ENCODE measurements around the gene CMPK1. TPM values are rescaled to one million over a fixed set of nuclear protein-coding genes. Genes with fewer than 3 reads are reported as not detected.
"Not testable (repeated sequence)": the region's sequence is repeated elsewhere in the genome, so short reads cannot be mapped to it uniquely, and the experiment has no call there.

The CMPK1 gene
- total and polyA plus RNA-seq, 4 donors: 65.5 to 96.2 (median 79.6) TPM

DNA sequence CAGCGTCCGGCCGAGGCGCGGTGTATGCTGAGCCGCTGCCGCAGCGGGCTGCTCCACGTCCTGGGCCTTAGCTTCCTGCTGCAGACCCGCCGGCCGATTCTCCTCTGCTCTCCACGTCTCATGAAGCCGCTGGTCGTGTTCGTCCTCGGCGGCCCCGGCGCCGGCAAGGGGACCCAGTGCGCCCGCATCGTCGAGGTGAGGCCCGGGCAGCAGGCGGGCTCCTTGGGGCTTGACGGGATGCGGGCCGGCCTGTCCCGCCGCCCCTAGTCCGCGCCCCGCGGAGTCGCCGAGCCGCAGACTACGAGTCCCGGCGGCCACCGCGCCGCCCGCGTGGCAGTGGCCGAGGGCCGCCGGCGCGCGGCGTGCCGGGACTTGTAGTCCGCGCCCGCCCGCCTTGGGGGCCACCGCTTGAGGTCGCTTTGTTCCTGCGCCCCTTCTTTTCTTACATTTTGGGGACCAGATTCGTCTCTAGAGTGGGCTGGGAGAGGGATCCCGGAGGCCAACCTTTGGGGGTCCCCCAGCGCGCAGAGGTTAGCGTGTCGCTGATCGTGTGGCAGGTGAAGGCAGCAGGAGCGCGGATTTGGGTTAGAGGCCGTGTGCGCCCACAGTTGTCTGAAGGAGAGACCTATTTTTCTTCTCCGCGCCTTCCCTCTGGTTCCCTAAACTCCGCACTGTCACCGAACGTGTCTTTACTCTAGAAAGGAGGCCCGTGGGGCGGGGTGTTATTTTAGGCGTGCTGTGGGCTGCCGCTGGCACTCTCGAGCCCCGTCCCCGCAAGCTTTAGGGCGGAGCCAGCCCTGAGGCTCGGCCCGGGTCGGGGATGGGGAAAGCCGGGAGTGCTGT is 553 bp downstream of the CMPK1 start:
- peak overlapping the region; percentile 96 for H3K4me3 ChIP-seq (ENCODE audit: low read depth, low read length)
- peaks cover 20% of the 10 kb centered on the region for H3K4me1 ChIP-seq (ENCODE audit: control insufficient read depth, insufficient read depth, low read length)
- no peaks in the 10 kb centered on the region for H3K9me3 ChIP-seq (ENCODE audit: control insufficient read depth, insufficient read depth, low read length)
- H3K36me3 ChIP-seq (ENCODE audit: control insufficient read depth, insufficient read depth, low read length): no peaks in the 10 kb centered on the region
- peak; percentile 75 to 96 (median 82) for DNase-seq (ENCODE audit: low read depth in 4 of 6, low spot score in 6 of 6)
- H3K27ac ChIP-seq (ENCODE audit: low read depth, low read length): peak overlapping the region; percentile 97
- WGBS (ENCODE audit: insufficient coverage): under 1% methylated on average over 84 of the region's 90 CpGs
- H3K27me3 ChIP-seq (ENCODE audit: control insufficient read depth, insufficient read depth, low read length): no peaks in the 10 kb centered on the region

DNA sequence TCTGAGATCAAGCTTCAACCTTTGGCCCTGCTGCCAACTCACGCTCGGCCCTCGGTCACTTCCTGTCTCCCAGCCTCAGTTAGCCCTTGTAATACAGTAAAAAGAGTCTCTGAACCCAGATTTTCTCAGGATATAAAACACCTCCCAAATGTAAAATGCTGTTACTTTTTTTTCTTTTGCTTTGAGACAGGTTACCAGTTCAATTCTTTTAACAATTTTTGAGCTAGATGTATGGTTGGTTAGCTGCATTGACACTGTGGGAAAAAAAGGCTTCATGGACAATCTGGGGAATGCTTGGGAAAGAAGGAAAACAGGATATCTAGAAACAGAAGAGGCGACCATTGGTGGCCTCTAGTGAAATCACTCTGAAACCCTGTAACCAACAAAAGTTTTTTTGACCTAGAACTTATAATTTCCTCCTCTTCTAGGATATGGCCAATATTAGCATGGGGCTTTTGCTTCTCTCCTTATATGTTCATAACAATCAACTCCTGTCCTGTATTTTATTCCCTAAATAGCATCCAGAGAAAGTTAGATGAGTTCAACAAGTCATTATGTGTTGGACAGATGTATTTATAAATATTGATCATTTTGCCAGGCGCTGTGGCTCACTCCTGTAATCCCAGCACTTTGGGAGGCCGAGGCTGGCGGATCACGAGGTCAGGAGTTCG is 1.3 kb downstream of the CMPK1 start:
- H3K4me3 ChIP-seq (ENCODE audit: low read depth, low read length): peak overlapping the region; percentile 96
- H3K36me3 ChIP-seq (ENCODE audit: control insufficient read depth, insufficient read depth, low read length): no peaks in the 10 kb centered on the region
- 89% methylated on average over 5 of the region's 9 CpGs for WGBS (ENCODE audit: insufficient coverage)
- H3K4me1 ChIP-seq (ENCODE audit: control insufficient read depth, insufficient read depth, low read length): peaks cover 20% of the 10 kb centered on the region
- H3K27me3 ChIP-seq (ENCODE audit: control insufficient read depth, insufficient read depth, low read length): no peaks in the 10 kb centered on the region
- H3K27ac ChIP-seq (ENCODE audit: low read depth, low read length): peak overlapping the region; percentile 97
- DNase-seq (ENCODE audit: low read depth in 4 of 6, low spot score in 6 of 6): no peak
- no peaks in the 10 kb centered on the region for H3K9me3 ChIP-seq (ENCODE audit: control insufficient read depth, insufficient read depth, low read length)

DNA sequence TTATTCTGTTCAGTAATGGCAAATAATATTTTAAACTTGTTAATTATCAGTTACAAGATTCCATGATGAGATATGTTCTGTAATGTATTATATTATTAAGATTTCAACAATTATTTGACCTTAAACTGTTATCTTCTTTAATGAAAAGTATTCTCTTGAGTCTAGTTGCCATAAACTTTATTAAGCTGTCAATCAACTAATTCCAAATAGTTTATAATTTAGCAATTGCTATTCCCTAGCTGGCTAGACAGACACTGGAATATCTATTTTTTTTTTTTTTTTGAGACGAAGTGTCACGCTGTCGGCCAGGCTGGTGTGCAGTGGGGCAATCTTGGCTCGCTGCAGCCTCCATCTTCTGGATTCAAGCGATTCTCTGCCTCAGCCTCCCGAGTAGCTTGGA is 3.8 kb downstream of the CMPK1 start:
- no peak for DNase-seq (ENCODE audit: low read depth in 4 of 6, low spot score in 6 of 6)
- WGBS (ENCODE audit: insufficient coverage): 86% methylated on average over 5 of the region's 6 CpGs
- H3K27ac ChIP-seq (ENCODE audit: low read depth, low read length): no peak overlapping the region
- no peaks in the 10 kb centered on the region for H3K9me3 ChIP-seq (ENCODE audit: control insufficient read depth, insufficient read depth, low read length)
- no peaks in the 10 kb centered on the region for H3K36me3 ChIP-seq (ENCODE audit: control insufficient read depth, insufficient read depth, low read length)
- no peak overlapping the region for H3K4me3 ChIP-seq (ENCODE audit: low read depth, low read length)
- peaks cover 20% of the 10 kb centered on the region for H3K4me1 ChIP-seq (ENCODE audit: control insufficient read depth, insufficient read depth, low read length)
- H3K27me3 ChIP-seq (ENCODE audit: control insufficient read depth, insufficient read depth, low read length): no peaks in the 10 kb centered on the region

DNA sequence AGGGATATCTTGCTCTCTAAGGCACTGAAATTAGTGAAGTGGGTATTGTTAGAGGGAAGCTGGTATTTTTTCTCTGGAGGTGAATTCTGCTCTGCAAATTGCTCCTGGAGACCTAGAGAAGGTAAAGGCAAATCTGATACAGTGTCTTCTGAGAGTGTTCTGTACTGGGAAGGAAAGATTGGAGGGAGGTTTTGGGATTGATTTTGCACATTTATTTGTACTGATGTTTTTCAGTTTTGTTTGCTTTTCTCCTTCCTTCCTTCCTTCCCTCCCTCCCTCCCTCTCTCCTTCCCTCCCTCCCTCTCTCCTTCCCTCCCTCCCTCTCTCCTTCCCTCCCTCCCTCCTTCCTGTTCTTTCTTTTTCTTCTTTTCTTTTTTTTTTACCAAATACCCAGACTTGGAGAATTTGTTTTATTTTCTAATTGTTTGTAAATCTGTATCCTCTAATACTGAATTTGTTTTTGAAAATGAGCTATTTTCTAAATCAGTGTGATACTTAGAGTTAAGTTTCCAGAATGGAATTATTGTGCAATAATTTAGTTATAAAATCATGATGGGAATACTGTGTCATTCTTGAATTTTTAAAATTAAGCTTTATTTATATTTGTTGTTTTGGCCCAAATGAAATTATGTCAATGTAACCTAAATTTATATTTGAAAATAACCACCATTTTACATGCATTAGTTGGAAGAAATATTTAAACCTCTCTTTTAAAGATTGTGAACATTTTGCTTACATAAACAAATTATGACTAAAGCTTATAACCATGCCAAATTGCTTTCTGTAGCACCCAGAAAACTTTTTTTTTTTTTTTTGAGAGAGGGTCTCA is 4.9 kb downstream of the CMPK1 start:
- H3K27ac ChIP-seq (ENCODE audit: low read depth, low read length): no peak overlapping the region

DNA sequence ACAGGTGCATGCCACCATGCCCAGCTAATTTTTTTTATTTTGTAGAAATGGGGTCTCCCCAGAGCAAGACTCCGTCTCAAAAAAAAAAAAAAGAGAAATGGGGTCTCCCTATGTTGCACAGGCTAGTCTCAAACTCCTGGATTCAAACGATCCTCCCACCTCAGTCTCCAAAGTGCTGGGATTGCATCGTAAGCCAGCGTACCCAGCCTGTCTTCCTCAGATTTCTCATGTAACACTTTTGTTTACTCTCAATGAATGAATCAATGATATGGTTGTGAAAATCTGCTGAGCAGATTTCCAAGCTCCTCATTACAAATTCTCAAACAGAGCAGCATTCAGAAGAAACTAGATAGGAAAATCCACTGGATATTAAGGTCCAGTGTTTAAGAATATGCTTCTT is 6.6 kb downstream of the CMPK1 start:
- Histone ChIP-seq H3K27ac (ENCODE audit: low read depth, low read length) (no peak overlapping the region), H3K4me1 (ENCODE audit: control insufficient read depth, insufficient read depth, low read length) (peaks cover 6% of the 10 kb centered on the region), H3K36me3 (ENCODE audit: control insufficient read depth, insufficient read depth, low read length) (peaks cover 3% of the 10 kb centered on the region), H3K9me3 (ENCODE audit: control insufficient read depth, insufficient read depth, low read length) (no peaks in the 10 kb centered on the region), H3K4me3 (ENCODE audit: low read depth, low read length) (no peak overlapping the region), H3K27me3 (ENCODE audit: control insufficient read depth, insufficient read depth, low read length) (no peaks in the 10 kb centered on the region)
- 80% methylated on average over 1 of the region's 4 CpGs for WGBS (ENCODE audit: insufficient coverage)
- DNase-seq (ENCODE audit: low read depth in 4 of 6, low spot score in 6 of 6): peak in 1 of 6 donors; percentile 3

More for the DNA sequence above, 4.9 kb downstream of the CMPK1 start:
- no peak for DNase-seq (ENCODE audit: low read depth in 4 of 6, low spot score in 6 of 6)
- H3K27me3 ChIP-seq (ENCODE audit: control insufficient read depth, insufficient read depth, low read length): no peaks in the 10 kb centered on the region
- H3K4me1 ChIP-seq (ENCODE audit: control insufficient read depth, insufficient read depth, low read length): peaks cover 8% of the 10 kb centered on the region
- H3K36me3 ChIP-seq (ENCODE audit: control insufficient read depth, insufficient read depth, low read length): no peaks in the 10 kb centered on the region
- H3K4me3 ChIP-seq (ENCODE audit: low read depth, low read length): no peak overlapping the region
- H3K9me3 ChIP-seq (ENCODE audit: control insufficient read depth, insufficient read depth, low read length): no peaks in the 10 kb centered on the region

DNA sequence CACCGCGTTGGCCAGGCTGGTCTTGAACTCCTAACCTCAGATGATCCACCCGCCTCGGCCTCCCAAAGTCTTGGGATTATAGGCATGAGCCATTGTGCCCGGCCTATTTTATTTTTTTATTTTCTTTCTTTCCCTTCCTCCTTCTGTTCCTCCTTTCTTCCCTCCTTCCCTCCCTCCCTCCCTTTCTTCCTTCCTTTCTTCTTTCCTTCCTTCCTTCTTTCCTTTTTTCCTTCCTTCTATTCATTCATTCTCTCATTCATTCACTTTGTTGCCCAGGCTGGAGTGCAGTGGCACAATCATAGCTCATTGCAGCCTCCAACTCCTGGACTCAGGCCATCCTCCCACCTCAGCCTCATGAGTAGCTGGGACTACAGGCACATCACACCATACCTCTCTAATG is 13.4 kb downstream of the CMPK1 start:
- WGBS (ENCODE audit: insufficient coverage): 94% methylated on average over 5 of the region's 5 CpGs
- not testable (repeated sequence) for DNase-seq (ENCODE audit: low read depth in 4 of 6, low spot score in 6 of 6); H3K9me3 ChIP-seq (ENCODE audit: control insufficient read depth, insufficient read depth, low read length)

DNA sequence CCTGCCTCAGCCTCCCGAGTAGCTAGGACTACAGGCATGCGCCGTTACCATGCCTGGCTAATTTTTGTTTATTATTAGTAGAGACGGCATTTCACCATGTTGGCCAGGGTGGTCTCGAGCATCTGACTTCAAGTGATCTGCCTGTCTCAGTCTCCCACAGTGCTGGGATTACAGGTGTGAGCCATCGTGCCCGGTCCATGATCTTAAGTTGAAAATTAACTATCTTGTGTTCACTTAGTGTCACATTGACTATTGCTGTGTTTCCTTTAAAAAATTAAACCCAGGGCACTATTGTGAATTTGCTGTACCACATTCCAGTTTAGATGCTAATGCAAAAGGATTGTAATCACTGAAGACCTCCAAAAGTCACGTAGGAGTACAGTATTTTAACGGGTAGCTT is 14.1 kb downstream of the CMPK1 start:
- Histone ChIP-seq H3K4me1 (ENCODE audit: control insufficient read depth, insufficient read depth, low read length) (no peaks in the 10 kb centered on the region), H3K4me3 (ENCODE audit: low read depth, low read length) (no peak overlapping the region), H3K9me3 (ENCODE audit: control insufficient read depth, insufficient read depth, low read length) (no peaks in the 10 kb centered on the region), H3K27me3 (ENCODE audit: control insufficient read depth, insufficient read depth, low read length) (no peaks in the 10 kb centered on the region), H3K36me3 (ENCODE audit: control insufficient read depth, insufficient read depth, low read length) (peaks cover 6% of the 10 kb centered on the region), H3K27ac (ENCODE audit: low read depth, low read length) (no peak overlapping the region)
- 100% methylated on average over 2 of the region's 9 CpGs for WGBS (ENCODE audit: insufficient coverage)
- no peak for DNase-seq (ENCODE audit: low read depth in 4 of 6, low spot score in 6 of 6)

More for the DNA sequence above, 13.4 kb downstream of the CMPK1 start:
- not testable (repeated sequence) for H3K4me1 ChIP-seq (ENCODE audit: control insufficient read depth, insufficient read depth, low read length); H3K36me3 ChIP-seq (ENCODE audit: control insufficient read depth, insufficient read depth, low read length); H3K4me3 ChIP-seq (ENCODE audit: low read depth, low read length); H3K27ac ChIP-seq (ENCODE audit: low read depth, low read length); H3K27me3 ChIP-seq (ENCODE audit: control insufficient read depth, insufficient read depth, low read length)

DNA sequence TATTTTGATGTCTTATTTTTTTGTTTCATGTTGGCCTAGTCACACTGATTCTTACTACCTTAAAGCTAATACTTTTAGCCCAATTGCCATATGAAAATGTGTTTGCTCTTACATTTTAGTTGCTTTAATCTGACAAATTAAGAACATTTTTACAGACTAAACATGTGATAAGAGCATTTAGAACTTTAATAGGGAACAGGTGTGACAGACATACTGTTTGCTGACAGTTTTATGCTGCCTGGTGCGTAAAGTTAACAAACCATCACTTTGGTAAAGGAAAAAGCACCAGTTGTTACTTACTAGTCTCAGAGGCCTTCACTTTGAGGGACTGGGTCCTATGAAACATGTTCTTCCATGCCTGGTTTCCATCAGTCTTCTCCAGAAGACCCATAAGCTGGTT is 14.7 kb downstream of the CMPK1 start:
- no peaks in the 10 kb centered on the region for H3K27me3 ChIP-seq (ENCODE audit: control insufficient read depth, insufficient read depth, low read length)
- no peak overlapping the region for H3K4me3 ChIP-seq (ENCODE audit: low read depth, low read length)
- no peak for DNase-seq (ENCODE audit: low read depth in 4 of 6, low spot score in 6 of 6)
- H3K4me1 ChIP-seq (ENCODE audit: control insufficient read depth, insufficient read depth, low read length): no peaks in the 10 kb centered on the region
- WGBS (ENCODE audit: insufficient coverage): 100% methylated on average over 1 of the region's 1 CpG
- no peak overlapping the region for H3K27ac ChIP-seq (ENCODE audit: low read depth, low read length)
- H3K9me3 ChIP-seq (ENCODE audit: control insufficient read depth, insufficient read depth, low read length): no peaks in the 10 kb centered on the region
- H3K36me3 ChIP-seq (ENCODE audit: control insufficient read depth, insufficient read depth, low read length): peaks cover 6% of the 10 kb centered on the region

DNA sequence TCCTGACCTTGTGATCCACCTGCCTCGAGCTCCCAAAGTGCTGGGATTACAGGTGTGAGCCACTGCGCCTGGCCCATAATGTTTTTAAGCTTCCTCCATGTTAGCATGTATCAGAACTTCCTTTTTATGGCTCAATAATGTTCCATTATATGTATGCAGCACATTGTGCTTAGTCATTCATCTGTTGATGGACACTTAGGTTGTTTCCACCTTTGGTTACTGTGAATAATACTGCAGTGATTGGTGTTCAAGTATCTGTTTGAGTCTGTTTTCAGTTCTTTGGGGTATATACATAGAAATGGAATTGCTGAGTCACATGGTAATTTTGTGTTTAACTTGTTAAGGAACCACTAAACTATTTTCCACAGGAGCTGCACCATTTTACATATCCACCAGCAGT is 17.7 kb downstream of the CMPK1 start:
- Histone ChIP-seq H3K9me3 (ENCODE audit: control insufficient read depth, insufficient read depth, low read length) (no peaks in the 10 kb centered on the region), H3K36me3 (ENCODE audit: control insufficient read depth, insufficient read depth, low read length) (peaks cover 3% of the 10 kb centered on the region), H3K4me1 (ENCODE audit: control insufficient read depth, insufficient read depth, low read length) (no peaks in the 10 kb centered on the region), H3K4me3 (ENCODE audit: low read depth, low read length) (no peak overlapping the region), H3K27ac (ENCODE audit: low read depth, low read length) (no peak overlapping the region), H3K27me3 (ENCODE audit: control insufficient read depth, insufficient read depth, low read length) (no peaks in the 10 kb centered on the region)
- no CpG with 5 or more reads among the region's 2 CpGs for WGBS (ENCODE audit: insufficient coverage)
- DNase-seq (ENCODE audit: low read depth in 4 of 6, low spot score in 6 of 6): no peak
